Measurements from ENCODE around the gene DYSF. TPM values are rescaled to one million over a fixed set of nuclear protein-coding genes. Genes with fewer than 3 reads are reported as not detected.

DYSF gene
- total RNA-seq, 1 experiment from 2014 or later = 2.2 TPM

DNA sequence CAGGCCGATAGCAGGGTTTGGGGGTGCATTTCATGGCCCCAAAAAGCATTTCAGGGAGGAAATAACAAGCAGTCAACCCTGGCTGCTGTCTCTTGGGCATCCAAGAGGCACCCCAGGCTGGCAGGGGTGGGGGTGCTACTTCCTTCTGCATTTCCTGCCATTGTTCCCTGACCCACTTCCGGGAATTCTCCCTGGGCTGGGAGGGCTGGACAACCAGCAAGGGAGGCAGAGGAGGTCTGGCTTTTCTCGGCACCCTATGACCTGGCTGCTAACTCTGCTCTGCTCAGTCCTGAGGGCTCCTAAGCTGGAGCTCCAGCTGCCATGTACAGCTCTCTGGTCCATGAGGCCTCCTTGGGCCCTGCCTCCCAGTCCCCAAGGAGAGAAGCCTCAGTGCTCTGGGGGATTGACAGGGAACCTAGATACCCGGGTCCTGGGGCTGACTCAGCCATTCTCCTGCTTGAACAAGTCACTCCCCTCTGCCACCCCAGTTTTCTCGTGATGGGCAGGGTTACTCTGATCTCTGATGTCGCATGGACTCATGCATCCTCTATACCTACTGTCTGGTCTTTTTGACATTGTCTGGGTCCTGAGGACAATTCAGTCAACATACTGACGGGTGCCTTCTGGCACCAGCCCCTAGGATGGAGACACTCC is 47.2 kb downstream of the DYSF start:
- CTCF ChIA-PET = no interaction called here
- H3K9me3 Mint-ChIP-seq (ENCODE audit: unreplicated experiment) = no peaks in the 10 kb centered on the region
- TF ChIP-seq, protein P1, sequence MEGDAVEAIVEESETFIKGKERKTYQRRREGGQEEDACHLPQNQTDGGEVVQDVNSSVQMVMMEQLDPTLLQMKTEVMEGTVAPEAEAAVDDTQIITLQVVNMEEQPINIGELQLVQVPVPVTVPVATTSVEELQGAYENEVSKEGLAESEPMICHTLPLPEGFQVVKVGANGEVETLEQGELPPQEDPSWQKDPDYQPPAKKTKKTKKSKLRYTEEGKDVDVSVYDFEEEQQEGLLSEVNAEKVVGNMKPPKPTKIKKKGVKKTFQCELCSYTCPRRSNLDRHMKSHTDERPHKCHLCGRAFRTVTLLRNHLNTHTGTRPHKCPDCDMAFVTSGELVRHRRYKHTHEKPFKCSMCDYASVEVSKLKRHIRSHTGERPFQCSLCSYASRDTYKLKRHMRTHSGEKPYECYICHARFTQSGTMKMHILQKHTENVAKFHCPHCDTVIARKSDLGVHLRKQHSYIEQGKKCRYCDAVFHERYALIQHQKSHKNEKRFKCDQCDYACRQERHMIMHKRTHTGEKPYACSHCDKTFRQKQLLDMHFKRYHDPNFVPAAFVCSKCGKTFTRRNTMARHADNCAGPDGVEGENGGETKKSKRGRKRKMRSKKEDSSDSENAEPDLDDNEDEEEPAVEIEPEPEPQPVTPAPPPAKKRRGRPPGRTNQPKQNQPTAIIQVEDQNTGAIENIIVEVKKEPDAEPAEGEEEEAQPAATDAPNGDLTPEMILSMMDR (IDR thresholded peaks at IDR 0.05; ENCODE audit: insufficient read depth in 1 of 2, low read depth in 1 of 2, low read length in 1 of 2, severe bottlenecking in 1 of 2, unreplicated experiment in 1 of 2) = no peak
- H3K27me3 Mint-ChIP-seq (ENCODE audit: insufficient read depth, unreplicated experiment) = no peaks in the 10 kb centered on the region
- intact Hi-C loops (cut with micrococcal nuclease; ENCODE audit: unreplicated experiment) = no loop called here
- H3K4me3 Mint-ChIP-seq (ENCODE audit: unreplicated experiment) = no peak overlapping the region
- Histone ChIP-seq H3K4me1 (0 out of 2 replicates have a peak, but pooled peaks cover 3% of the 10 kb centered on the region), H3K9me3 (no peaks in the 10 kb centered on the region), H3K4me3 (ENCODE audit: low read depth, low read length) (no peak overlapping the region), H3K36me3 (ENCODE audit: control insufficient read depth, insufficient read depth, low read length) (no peaks in the 10 kb centered on the region), H3K27me3 (replicated peaks; ENCODE audit: control insufficient read depth, insufficient read depth, low read length) (no peaks in the 10 kb centered on the region)
- BruUV-seq (replicated peaks) = no TSS peak
- no peak overlapping the region for H3K27ac Mint-ChIP-seq (ENCODE audit: unreplicated experiment)
- H3K4me1 Mint-ChIP-seq (ENCODE audit: low read depth, unreplicated experiment) = no peaks in the 10 kb centered on the region
- POLR2A ChIA-PET = no interaction called here
- no peaks in the 10 kb centered on the region for H3K36me3 Mint-ChIP-seq (ENCODE audit: insufficient read depth, unreplicated experiment)
- no peak for DNase-seq

DNA sequence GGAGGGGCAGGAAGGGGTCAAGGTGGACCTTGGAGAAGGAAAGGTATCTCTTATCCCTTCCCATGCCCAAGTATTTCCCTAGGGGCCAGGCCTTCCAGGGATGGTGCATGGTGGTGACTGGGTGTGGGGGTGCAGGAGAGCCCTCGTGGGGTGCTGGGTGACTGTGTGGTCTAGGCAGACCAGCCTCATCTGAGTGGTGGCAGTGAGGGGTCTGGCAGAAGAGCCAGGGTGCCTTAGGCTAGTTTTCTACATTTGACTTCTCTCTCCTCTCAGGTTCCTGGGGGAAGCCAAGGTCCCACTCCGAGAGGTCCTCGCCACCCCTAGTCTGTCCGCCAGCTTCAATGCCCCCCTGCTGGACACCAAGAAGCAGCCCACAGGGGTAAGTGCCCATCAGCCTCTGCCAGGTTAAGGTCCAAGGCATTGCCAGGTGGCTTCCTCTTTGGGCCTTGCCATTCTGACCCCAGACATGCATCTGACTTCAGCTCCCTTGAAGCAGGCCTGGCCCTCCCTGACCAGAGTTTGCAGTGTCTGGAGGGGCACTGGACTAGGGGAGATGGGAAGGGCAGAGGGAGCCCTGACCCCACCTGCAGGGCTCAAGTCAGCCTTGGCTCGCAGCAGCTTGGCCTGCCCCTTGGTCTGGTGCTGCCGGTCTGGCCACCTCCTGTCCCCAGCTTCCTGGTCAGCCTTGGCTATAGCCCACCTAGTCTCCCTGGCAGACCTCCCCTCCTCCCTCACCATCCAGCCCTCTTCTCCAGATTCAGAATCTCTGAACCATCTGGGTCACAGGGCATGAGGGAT is 49.8 kb downstream of the DYSF start:
- no peak overlapping the region for H3K27ac Mint-ChIP-seq (ENCODE audit: unreplicated experiment)
- H3K27me3 Mint-ChIP-seq (ENCODE audit: insufficient read depth, unreplicated experiment) = no peaks in the 10 kb centered on the region
- Histone ChIP-seq H3K4me1 (0 out of 2 replicates have a peak, but pooled peaks cover 3% of the 10 kb centered on the region), H3K9me3 (no peaks in the 10 kb centered on the region), H3K4me3 (ENCODE audit: low read depth, low read length) (no peak overlapping the region), H3K27me3 (replicated peaks; ENCODE audit: control insufficient read depth, insufficient read depth, low read length) (no peaks in the 10 kb centered on the region), H3K36me3 (ENCODE audit: control insufficient read depth, insufficient read depth, low read length) (no peaks in the 10 kb centered on the region)
- ChIA-PET CTCF (interaction anchor here (0.5 kb wide), 1 partner anchor 9 kb away, joined by 6 read pairs; no protein-coding TSS in a partner anchor), POLR2A (no interaction called here)
- no TSS peak for BruUV-seq (replicated peaks)
- no peaks in the 10 kb centered on the region for H3K4me1 Mint-ChIP-seq (ENCODE audit: low read depth, unreplicated experiment)
- no peaks in the 10 kb centered on the region for H3K9me3 Mint-ChIP-seq (ENCODE audit: unreplicated experiment)
- no peak overlapping the region for H3K4me3 Mint-ChIP-seq (ENCODE audit: unreplicated experiment)
- H3K36me3 Mint-ChIP-seq (ENCODE audit: insufficient read depth, unreplicated experiment) = no peaks in the 10 kb centered on the region
- DNase-seq = no peak
- intact Hi-C loops (cut with micrococcal nuclease; ENCODE audit: unreplicated experiment) = no loop called here
- TF ChIP-seq, protein P1 (IDR thresholded peaks at IDR 0.05; ENCODE audit: insufficient read depth in 1 of 2, low read depth in 1 of 2, low read length in 1 of 2, severe bottlenecking in 1 of 2, unreplicated experiment in 1 of 2) = no peak

DNA sequence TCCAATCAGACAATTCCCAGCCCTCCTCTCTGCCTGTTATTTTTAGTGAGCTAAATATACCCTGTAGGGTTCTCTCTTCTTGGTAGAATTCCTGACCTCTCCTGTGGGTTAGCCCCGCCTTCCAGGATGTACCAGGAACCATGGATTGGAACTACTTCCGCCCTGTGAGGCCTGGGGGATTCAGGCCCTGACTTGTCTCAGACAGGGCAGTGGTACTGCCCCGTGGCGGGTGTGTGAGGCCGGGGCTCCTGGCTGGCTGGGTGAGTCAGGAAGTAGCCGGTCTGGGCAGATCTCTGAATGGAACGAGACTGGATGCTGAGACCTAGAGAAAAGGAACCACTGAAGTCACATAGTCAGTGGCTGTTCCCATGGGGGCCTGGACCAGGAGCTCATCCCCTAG is 50.5 kb downstream of the DYSF start:
- H3K27me3 ChIP-seq (replicated peaks; ENCODE audit: control insufficient read depth, insufficient read depth, low read length) = no peaks in the 10 kb centered on the region
- ChIA-PET CTCF (no interaction called here), POLR2A (no interaction called here)
- no peaks in the 10 kb centered on the region for H3K4me1 Mint-ChIP-seq (ENCODE audit: low read depth, unreplicated experiment)
- H3K4me3 Mint-ChIP-seq (ENCODE audit: unreplicated experiment) = no peak overlapping the region
- TF ChIP-seq, protein P1 (IDR thresholded peaks at IDR 0.05; ENCODE audit: insufficient read depth in 1 of 2, low read depth in 1 of 2, low read length in 1 of 2, severe bottlenecking in 1 of 2, unreplicated experiment in 1 of 2) = no peak
- intact Hi-C loops (cut with micrococcal nuclease; ENCODE audit: unreplicated experiment) = no loop called here
- H3K36me3 ChIP-seq (ENCODE audit: control insufficient read depth, insufficient read depth, low read length) = no peaks in the 10 kb centered on the region
- BruUV-seq (replicated peaks) = no TSS peak
- no peak for DNase-seq
- no peaks in the 10 kb centered on the region for H3K36me3 Mint-ChIP-seq (ENCODE audit: insufficient read depth, unreplicated experiment)
- no peaks in the 10 kb centered on the region for H3K27me3 Mint-ChIP-seq (ENCODE audit: insufficient read depth, unreplicated experiment)
- no peak overlapping the region for H3K27ac Mint-ChIP-seq (ENCODE audit: unreplicated experiment)
- H3K4me1 ChIP-seq = no peaks in the 10 kb centered on the region
- no peak overlapping the region for H3K4me3 ChIP-seq (ENCODE audit: low read depth, low read length)
- H3K9me3 ChIP-seq = no peaks in the 10 kb centered on the region
- no peaks in the 10 kb centered on the region for H3K9me3 Mint-ChIP-seq (ENCODE audit: unreplicated experiment)

All from Caco-2 (cell line).